ENCODE measurements around the gene PLCB4. TPM values are rescaled to one million over a fixed set of nuclear protein-coding genes. Genes with fewer than 3 reads are reported as not detected.

PLCB4 gene
- total and polyA plus RNA-seq, 2 experiments from 2014 or later: 6.5 to 16.1 TPM

GRCh38 chr20:9374072-9374471, 305.2 kb downstream of the PLCB4 start:
- peak overlapping the region; percentile 34; the same call in 1 of the 2 replicates for H3K4me2 ChIP-seq
- no peaks in the 10 kb centered on the region for H4K20me1 ChIP-seq (replicated peaks; ENCODE audit: insufficient read depth)
- no peaks in the 10 kb centered on the region for H3K36me3 Mint-ChIP-seq (ENCODE audit: low read depth)
- no peak for TF ChIP-seq JUNB (IDR thresholded peaks at IDR 0.05; ENCODE audit: unreplicated experiment)
- TF ChIP-seq ZNF462 (CRISPR knock-in tag; IDR thresholded peaks at IDR 0.05): no peak
- TF ChIP-seq EZH2phosphoT487 (IDR thresholded peaks at IDR 0.05; ENCODE audit: unreplicated experiment): no peak
- no peak for TF ChIP-seq CTCF (conservative IDR thresholded peaks at IDR 0.05; ENCODE audit: low read depth in 2 of 2)
- no peak for TF ChIP-seq EZH2 (IDR thresholded peaks at IDR 0.05; ENCODE audit: low read depth, unreplicated experiment)
- TF ChIP-seq ETS1 (IDR thresholded peaks at IDR 0.05): no peak
- TF ChIP-seq REST (IDR thresholded peaks at IDR 0.05; ENCODE audit: unreplicated experiment): no peak
- no peak for TF ChIP-seq STAT1 (IDR thresholded peaks at IDR 0.05; ENCODE audit: unreplicated experiment)
- TF ChIP-seq ZNF114 (CRISPR knock-in tag; IDR thresholded peaks at IDR 0.05): no peak
- no peak for TF ChIP-seq CREB1 (CRISPR knock-in tag; IDR thresholded peaks at IDR 0.05; ENCODE audit: low read depth)
- no peak for TF ChIP-seq NANOG (IDR thresholded peaks at IDR 0.05; ENCODE audit: borderline replicate concordance)
- TF ChIP-seq POLR2AphosphoS5 (IDR thresholded peaks at IDR 0.05; ENCODE audit: low read depth): no peak
- no peak for TF ChIP-seq ZNF331 (CRISPR knock-in tag; IDR thresholded peaks at IDR 0.05; ENCODE audit: low read depth)
- no peak overlapping the region for H3K4me3 ChIP-seq
- H3K9me3 Mint-ChIP-seq: no peaks in the 10 kb centered on the region
- no peak overlapping the region for H2AFZ ChIP-seq
- no peaks in the 10 kb centered on the region for H3K27me3 Mint-ChIP-seq (ENCODE audit: insufficient read depth, low read depth, poor library complexity)
- H3K36me3 ChIP-seq (ENCODE audit: insufficient read depth): no peaks in the 10 kb centered on the region
- no peaks in the 10 kb centered on the region for H3F3A ChIP-seq (replicated peaks; ENCODE audit: low read depth)
- no peak for DNase-seq (ENCODE audit: low spot score)
- H3K79me2 ChIP-seq (replicated peaks; ENCODE audit: insufficient read depth): no peaks in the 10 kb centered on the region
- peak overlapping the region; percentile 25 for H3K27ac Mint-ChIP-seq
- no peak overlapping the region for H3K4me3 Mint-ChIP-seq
- H3K4me1 Mint-ChIP-seq: peaks cover 40% of the 10 kb centered on the region
- H3K27ac ChIP-seq (ENCODE audit: low read depth): peak overlapping the region; percentile 11; the same call in 1 of the 2 replicates
- H3K4me1 ChIP-seq (ENCODE audit: insufficient read depth): peaks cover 19% of the 10 kb centered on the region
- no peak for ATAC-seq
- H3K9me2 ChIP-seq (ENCODE audit: insufficient read depth): peaks cover 2% of the 10 kb centered on the region; the same call in 1 of the 2 replicates
- H3K27me3 ChIP-seq (ENCODE audit: insufficient read depth): no peaks in the 10 kb centered on the region

Data from GM23338 (cell line).